ENCODE results near the gene NKX2-8. TPM values are rescaled to one million over a fixed set of nuclear protein-coding genes. Genes with fewer than 3 reads are reported as not detected.

The NKX2-8 gene
- under 0.01 and 0.14 TPM in 2 replicates for total RNA-seq

DNA sequence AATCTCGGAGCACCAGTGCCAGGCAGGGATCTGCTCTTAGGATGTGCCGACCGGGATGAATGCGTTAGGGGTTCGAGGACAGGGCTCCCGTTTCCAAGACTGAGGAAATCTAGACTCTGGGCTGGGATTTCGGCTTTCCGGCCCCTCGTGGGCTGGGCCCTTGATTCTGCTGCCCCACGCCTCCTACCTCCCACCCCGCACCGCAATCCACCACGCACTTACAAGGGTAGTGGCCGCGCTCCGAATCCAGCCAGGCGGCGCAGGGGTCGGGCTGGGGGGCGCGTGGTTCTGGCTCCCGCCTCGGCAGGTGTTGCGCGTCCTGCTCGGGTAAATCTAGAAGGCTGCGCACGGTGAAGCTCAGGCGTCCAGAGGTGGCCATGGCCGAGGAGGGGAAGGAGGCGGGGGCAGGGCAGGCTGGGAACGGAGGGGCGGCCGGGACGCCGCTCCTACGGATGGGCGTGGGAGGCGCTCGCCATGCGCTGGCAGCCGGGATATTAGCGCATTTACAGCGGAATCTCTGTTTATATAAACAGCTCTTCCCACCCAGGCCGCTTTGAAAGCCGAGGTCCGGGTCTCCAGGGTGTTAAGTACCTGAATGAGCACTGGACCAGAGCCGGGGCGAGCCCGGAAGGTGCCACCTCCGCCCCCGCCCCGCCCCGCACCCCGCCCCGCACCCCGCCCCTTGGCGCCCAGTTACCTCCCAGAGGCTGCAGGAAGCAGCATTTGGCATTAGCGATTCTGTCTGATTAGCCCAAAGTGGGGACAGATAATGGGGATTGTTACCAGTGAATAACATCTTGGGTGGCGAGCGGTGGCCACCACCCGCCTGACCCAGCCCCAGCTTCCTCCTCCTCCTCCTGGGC lies at the start of gene NKX2-8:
NKX2-8 (minus strand) TSS at position 604 of the 863 bp plus-strand sequence; CDS start at position 379, 225 bp downstream.

Other genes starting within 250 kb of the NKX2-8 start
- not detected in 2 replicates for gene NKX2-1, start 62.4 kb downstream of the NKX2-8 start, total RNA-seq
- 2.7 and 8.6 TPM in 2 replicates for gene PAX9, start 79.2 kb upstream of the NKX2-8 start, total RNA-seq